ENCODE results near the gene SGMS2.

The SGMS2 gene

GRCh38 chr4:107824350-107825071 is at the start of gene SGMS2:
Gene SGMS2, plus strand, starts transcription at chr4:107824932. Its CDS starts 70,622 bp downstream, at chr4:107895554.
- no peak for DNase-seq

GRCh38 chr4:107777890-107778289 is 46.8 kb upstream of the SGMS2 start:
- DNase-seq = no peak

DNA sequence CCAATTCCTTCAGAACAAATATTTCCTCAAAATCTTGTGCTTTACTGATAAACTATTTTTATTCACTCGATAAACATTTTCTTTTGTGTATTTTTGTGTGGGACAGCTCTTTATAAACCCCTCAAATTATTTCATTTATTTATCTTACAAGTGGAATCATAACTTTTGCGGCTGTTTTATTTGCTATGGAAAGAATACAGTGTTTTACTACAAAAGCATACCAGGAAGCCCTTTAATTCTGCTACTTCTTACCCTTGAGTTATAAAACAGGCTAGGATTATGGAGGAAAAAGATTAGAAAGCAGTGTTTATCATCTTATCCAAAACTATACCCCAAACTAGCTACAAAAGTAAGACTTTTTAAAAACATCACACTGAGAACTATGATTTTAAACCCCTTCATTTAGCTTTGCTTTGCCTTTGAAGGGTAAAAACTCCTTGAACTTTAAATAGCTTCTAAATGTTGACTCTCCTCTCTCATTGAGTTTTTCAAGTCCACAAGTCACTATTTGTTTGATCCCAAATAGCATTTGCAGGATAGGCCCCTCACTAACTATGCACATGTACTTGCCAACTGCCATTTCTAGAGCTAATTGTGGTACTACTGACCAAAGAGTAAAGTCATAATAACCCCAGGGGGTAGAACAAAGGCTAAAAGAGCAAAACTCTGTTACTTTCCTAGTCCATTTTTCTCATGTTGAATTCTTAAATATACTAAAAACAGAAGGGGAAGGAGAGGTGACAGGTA is 45.8 kb upstream of the SGMS2 start:
- DNase-seq = no peak

GRCh38 chr4:107780665-107781064 is 44.1 kb upstream of the SGMS2 start:
- no peak for DNase-seq

DNA sequence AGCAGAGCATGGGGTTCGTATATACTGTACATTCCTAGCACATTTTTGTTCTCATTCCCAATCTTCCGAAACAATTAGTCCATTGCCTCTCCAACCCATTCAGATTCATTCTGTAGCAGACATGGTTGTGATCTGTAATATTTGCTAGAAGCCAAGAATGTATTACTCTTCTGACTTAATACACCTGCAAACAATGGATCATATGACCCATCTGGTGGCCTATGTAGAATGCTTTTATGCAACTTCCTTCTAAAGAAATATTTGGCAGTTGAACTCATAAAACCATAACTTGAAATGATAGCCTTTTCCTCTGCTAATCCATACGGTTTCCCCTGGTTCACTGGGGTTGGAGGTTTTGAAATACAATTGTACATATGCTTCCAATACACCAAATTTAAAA is 32.8 kb upstream of the SGMS2 start:
- no peak for DNase-seq

GRCh38 chr4:107792711-107793110 is 32.0 kb upstream of the SGMS2 start:
- DNase-seq = no peak

GRCh38 chr4:107793996-107794395 is 30.7 kb upstream of the SGMS2 start:
- no peak for DNase-seq

DNA sequence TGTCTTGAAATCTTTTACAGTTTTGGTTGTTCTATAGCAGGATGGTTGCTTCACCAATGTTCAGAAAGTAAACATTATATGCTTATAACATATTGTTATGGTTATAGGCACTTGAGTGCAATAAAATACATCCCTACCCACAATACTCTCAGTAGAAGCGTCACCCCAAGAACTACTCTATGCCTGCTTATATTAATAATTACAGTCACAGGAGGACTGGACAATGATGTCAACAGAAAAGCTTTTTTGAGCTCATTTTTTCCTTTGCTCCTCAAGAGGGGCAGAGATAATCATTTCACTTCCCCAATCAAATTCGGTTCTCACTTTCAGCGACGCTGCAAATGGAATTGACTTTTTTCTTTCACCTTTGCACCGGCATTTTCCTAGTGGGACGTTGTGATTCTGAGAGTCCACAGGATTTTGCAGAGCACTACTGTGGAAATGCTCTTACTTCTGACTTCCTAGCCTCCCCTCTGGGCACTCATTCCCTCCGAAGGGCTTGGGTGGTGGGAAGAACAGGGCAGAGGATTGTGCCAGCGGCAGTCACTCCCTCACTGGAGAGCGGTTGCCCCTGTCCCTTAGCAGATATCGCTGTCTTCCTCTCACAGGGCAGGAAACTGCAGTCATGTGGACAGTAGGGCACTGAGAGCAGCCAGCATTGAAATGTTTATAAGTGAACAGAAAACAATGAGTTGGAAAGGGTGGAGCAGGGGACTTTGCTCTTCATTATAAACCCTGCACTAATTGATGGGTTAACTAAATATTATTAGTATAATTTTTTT is 24.9 kb upstream of the SGMS2 start:
- DNase-seq = no peak

GRCh38 chr4:107800706-107801105 is 24.0 kb upstream of the SGMS2 start:
- no peak for DNase-seq

DNA sequence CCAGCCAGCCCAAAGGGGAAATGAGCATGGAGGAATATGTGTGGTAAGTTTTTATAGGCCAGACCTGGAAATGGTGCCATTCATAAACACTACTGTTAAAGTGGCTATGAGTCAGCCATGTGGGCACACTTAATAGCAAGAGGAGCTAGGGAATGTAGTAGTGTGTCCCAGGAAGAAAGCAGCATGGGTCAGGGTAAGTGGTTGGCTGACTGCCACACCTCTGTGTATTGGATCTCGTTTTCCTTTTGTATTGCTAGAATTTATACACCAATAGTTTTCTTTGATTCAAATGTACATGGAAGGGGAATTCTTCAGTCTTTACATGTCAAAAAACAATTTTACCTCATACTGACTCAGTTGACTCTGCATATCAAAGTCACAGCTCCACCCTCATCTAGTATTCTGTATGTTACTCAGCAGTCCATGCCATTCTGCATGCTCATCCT is 22.9 kb upstream of the SGMS2 start:
- no peak for DNase-seq

DNA sequence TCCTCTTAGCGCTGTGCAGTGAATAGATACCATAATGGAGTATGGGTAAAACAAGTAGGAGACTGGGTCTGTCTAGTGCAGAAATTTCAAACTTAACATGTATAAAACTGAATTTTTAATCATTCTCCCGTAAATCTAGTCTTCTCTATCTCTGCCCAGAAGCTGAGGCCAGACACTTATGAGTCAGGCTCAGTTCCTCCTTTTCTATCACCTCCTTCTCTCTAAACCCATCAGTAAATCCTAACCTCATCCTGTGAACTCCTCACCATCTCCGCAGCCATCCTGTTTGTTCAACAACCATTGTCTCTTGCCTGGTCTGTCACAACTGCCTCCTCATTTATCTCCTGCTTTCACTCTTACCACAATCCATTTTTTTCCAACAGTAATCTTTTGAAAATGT is 19.8 kb upstream of the SGMS2 start:
- no peak for DNase-seq

- DNase-seq = no peak
Measured at GRCh38 chr4:107806196-107806595, 18.5 kb upstream of the SGMS2 start.

DNA sequence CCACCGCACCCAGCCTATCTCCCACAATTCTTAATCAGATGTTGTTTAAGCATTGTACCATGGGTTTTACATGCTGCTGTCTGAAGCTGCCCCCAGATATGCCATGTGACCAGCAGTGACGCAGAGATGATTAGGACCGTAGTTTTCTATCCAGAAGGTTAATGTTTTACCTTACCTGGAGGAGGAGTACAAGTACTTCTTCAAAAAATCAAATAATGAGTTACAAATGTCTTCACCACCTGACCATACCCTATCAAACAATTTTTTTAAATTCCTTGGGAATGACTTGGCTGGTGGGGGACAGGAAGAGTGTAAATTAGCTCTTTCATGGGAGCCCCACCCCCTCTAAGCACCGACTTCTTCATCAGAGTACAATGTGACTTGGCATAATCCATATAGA is 16.2 kb upstream of the SGMS2 start:
- DNase-seq = no peak

DNA sequence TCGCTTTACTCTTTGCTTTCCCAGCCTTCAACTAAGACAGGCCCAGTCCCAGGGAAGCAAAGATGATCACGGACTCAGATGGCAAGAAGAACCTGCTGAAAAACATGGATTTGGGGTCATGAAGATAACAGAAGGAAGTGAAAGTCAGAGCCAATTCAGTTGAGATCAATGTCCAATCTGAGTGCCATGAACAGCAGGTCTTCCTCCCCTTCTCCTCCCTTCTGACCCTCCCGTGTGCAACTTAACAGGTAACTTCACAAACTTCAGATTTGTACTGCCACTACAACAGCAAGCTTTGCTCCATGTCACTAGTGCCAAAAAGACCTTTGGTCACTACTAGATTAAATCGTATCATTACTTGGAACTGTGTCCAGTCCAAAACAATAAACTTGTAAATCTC is 15.5 kb upstream of the SGMS2 start:
- no peak for DNase-seq

DNA sequence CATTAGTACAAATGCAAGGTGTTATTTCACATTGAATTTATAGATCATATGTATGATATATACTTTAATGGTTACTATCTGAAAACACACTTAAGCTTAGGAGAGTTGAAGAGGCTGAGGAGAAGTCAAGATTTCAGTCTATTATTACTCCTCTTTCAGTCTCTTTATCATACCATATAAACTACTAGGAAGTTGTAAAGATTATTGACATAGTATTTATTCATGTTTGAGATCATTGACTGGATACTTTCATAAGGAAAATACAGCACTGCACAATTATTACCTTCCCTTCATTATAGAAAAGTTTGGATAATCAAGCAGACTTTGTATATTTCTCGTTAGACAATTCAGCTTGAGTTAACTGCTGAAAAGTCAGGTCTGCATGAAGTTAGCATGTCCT is 10.0 kb upstream of the SGMS2 start:
- no peak for DNase-seq

DNA sequence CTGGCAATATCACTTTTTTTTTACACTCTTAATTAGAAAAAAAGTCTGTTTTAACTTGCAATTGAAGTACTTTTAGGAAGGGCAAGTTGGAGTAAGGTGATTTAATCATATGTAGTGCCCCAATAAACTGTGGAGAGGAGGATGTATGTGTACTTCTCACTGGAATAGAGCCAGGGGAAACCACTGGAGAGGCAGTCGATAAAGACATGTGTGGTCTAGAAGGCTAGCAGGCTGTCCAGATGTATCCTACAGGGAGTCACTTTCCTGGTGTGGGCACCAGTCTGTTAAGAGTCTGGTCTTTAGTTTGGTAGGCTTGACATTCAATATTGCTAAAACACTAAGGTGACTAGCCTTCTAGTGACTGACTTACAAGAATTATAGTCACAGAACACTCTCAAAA is 9.6 kb upstream of the SGMS2 start:
- no peak for DNase-seq

DNA sequence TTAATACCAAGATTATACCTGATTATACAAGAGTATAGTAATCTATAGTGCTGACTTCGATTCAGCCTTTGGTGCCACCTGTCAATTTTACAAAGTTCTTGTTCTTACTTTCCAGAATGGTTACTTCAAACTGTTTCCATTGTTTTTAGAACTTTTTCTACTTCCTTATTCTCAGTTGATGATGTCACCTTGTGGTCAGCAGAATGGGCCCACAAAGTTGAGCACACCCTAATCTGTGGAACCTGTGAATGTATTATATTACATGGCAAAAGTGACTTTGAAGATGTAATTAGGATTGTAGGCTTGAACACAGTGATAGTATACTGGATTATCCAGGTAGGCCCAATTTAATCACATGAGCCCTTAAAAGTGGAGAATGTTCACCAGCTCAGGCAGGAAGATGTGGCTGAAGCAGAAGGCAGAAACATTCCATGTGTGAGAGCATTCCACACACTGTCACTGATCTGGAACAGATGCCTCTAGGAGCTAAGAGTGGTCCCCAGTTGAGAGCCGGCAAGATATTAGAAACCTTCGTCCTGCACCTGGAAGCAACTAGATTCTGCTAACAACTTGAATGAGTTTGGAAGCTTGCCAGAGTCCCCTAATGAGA is 6.3 kb upstream of the SGMS2 start:
- DNase-seq = no peak

GRCh38 chr4:107823870-107824349 is 822 bp upstream of the SGMS2 start:
- DNase-seq = no peak

- no peak for DNase-seq
Measured at GRCh38 chr4:107825072-107825824, 516 bp downstream of the SGMS2 start.

DNA sequence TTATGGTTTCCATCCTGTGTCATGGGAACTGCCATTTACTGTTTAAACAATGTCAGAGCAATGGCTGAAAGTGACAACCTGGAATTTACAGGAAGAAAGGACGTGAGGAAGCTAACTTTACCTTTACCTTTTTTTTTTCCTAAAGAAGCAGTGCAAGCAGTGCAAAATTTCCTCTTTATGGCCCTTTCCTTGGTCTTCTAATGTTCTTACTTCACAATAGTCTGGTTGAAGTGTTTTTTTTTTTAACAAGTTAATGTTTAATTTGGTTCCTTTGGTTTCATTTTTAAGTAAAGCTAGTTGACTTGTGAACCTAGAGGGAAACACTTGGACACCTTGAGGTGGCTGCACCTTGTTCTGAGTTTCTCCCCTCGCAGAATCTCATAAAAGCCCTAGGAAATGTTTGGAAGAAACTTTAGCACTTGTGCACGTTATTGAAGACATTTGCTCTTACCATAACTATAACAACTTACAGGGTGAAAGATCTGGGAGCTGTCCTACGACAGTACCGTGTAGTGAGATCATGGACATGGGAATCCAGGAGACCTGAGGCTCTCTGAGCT is 1.8 kb downstream of the SGMS2 start:
- no peak for DNase-seq

GRCh38 chr4:107828315-107829090 is 3.8 kb downstream of the SGMS2 start:
- no peak for DNase-seq
